ENCODE measurements around the gene LAMB2.

DNA sequence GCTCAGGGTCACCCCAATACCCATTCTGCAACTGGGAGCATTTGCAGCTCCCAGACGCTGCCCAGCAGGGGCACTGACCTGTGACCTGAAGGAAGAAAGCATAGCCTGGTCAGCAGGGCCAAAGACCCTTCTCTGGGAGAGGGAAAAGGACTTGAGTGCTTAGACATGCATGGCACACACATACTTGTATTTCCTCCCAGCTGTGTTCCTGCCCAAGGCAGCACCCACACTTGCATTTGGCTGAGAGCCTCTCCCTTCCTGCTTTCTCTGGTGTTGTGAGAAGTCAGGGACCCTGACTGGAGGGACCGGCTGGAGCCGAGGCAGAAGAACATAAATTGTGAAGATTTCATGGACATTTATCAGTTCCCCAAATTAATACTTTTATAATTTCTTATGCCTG is 7.2 kb upstream of the LAMB2 start:
- no peak for TF ChIP-seq POLR2A (IDR thresholded peaks at IDR 0.05)
- TF ChIP-seq CTCF (IDR thresholded peaks at IDR 0.05) = no peak

Measured in thyroid gland (tissue), 4 donors.